ENCODE measurements around the gene AUTS2.

AUTS2 gene

DNA sequence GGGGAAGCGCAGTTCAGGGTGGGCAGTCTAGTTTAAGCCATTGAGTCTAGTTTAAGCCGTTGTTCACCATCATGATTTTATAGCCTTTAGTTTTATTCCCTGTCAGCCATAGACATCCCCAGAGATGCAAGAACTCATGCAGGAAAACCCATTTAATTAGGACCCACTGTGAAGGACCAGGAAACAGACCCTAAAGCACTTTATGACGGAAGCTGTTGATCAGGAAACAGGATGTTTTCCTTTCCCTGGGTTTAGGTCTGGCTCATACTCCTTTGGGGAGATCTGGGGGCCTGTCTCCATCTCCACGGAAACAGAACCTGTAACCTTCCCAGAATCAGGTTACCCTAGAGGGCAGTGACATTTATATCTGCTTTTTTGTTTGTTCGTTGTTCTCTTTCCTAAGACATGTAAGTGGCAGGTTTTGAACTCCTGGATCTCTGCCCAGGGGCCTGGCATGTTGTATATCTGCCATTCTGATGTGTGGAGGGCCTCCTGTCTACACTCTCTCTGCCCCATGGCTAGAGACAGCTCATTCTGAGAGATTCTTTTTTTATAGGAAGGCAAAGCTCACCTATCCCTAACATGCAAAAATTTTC, 876.5 kb downstream of the AUTS2 start:
- H3F3A ChIP-seq (ENCODE audit: insufficient read depth, low read length), result no peaks in the 10 kb centered on the region
- no peak overlapping the region for H3K27ac ChIP-seq (ENCODE audit: low read depth, low read length, poor library complexity, severe bottlenecking)
- H3K9me3 ChIP-seq (ENCODE audit: low read length), result no peaks in the 10 kb centered on the region
- no peaks in the 10 kb centered on the region for H3K36me3 ChIP-seq (ENCODE audit: insufficient read depth, low read length)
- no peaks in the 10 kb centered on the region for H3K9me2 ChIP-seq (ENCODE audit: low read depth, low read length)
- no peaks in the 10 kb centered on the region for H3K4me1 ChIP-seq (ENCODE audit: insufficient read depth, low read length, severe bottlenecking)
- H3K4me3 ChIP-seq (ENCODE audit: low read depth, low read length, poor library complexity, severe bottlenecking), result no peak overlapping the region
- no peak overlapping the region for H3K4me2 ChIP-seq (ENCODE audit: low read length)
- H3K9ac ChIP-seq (ENCODE audit: low read length), result no peak overlapping the region
- no peaks in the 10 kb centered on the region for H4K20me1 ChIP-seq (ENCODE audit: insufficient read depth, low read length)
- H3K27me3 ChIP-seq (ENCODE audit: insufficient read depth, low read length), result no peaks in the 10 kb centered on the region
- H2AFZ ChIP-seq (ENCODE audit: low read length), result no peak overlapping the region
- H3K79me2 ChIP-seq (ENCODE audit: insufficient read depth, low read length), result no peaks in the 10 kb centered on the region
- TF ChIP-seq, protein P1, sequence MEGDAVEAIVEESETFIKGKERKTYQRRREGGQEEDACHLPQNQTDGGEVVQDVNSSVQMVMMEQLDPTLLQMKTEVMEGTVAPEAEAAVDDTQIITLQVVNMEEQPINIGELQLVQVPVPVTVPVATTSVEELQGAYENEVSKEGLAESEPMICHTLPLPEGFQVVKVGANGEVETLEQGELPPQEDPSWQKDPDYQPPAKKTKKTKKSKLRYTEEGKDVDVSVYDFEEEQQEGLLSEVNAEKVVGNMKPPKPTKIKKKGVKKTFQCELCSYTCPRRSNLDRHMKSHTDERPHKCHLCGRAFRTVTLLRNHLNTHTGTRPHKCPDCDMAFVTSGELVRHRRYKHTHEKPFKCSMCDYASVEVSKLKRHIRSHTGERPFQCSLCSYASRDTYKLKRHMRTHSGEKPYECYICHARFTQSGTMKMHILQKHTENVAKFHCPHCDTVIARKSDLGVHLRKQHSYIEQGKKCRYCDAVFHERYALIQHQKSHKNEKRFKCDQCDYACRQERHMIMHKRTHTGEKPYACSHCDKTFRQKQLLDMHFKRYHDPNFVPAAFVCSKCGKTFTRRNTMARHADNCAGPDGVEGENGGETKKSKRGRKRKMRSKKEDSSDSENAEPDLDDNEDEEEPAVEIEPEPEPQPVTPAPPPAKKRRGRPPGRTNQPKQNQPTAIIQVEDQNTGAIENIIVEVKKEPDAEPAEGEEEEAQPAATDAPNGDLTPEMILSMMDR (IDR thresholded peaks at IDR 0.05; ENCODE audit: low read length), result no peak
- TF ChIP-seq EZH2 (IDR thresholded peaks at IDR 0.05; ENCODE audit: borderline replicate concordance, low read length), result no peak

DNA sequence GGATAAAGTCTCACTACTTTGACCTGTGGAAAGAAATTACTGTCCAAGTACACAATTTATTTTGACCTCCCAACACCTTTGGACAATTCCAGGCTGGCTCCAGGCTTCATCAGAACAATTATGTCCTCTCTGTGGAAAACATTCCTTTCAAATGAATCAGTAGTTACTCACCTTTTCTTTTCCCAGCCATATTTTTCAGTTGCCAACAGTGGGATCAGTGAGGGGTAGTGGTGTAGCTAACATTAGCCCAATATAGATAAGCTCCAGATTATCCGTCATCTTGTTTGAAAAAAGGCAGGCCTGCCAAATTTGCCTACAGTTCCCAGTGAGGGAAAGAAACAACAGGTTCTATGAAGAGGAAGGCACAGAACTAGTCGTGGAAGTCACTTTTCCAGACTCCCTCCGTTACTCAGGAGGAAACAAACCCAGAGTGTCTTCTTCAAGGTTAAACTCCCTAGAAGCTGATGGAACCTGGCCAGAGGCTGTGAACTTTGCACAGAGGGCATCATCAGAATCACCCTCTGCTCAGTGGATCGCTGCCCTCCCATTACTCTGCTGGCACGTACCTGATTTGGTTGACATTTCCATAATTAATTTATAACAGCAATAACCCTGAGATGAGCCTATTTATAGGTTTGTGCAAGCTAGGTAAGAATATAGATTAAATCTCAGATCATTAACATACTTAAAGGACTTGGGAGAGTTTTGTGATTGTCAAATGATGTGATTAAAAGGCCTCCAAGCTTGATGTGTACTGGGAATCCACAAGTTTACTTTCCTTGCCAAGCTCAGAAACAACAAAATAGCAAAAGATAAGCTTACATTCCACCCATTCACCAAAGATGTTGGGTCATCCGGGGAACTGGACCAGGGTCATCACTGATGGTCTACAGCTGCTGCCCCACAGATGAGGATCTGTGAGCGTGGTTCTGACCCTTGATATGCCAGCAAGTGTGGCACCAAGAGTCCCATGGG, 879.0 kb downstream of the AUTS2 start:
- Histone ChIP-seq H3K36me3 (ENCODE audit: insufficient read depth, low read length) (no peaks in the 10 kb centered on the region), H3K4me2 (ENCODE audit: low read length) (no peak overlapping the region), H3F3A (ENCODE audit: insufficient read depth, low read length) (no peaks in the 10 kb centered on the region), H3K79me2 (ENCODE audit: insufficient read depth, low read length) (no peaks in the 10 kb centered on the region), H3K27me3 (ENCODE audit: insufficient read depth, low read length) (no peaks in the 10 kb centered on the region), H3K9me3 (ENCODE audit: low read length) (no peaks in the 10 kb centered on the region), H3K4me1 (ENCODE audit: insufficient read depth, low read length, severe bottlenecking) (no peaks in the 10 kb centered on the region), H3K9ac (ENCODE audit: low read length) (no peak overlapping the region), H4K20me1 (ENCODE audit: insufficient read depth, low read length) (no peaks in the 10 kb centered on the region), H3K9me2 (ENCODE audit: low read depth, low read length) (no peaks in the 10 kb centered on the region), H3K4me3 (ENCODE audit: low read depth, low read length, poor library complexity, severe bottlenecking) (no peak overlapping the region), H3K27ac (ENCODE audit: low read depth, low read length, poor library complexity, severe bottlenecking) (no peak overlapping the region), H2AFZ (ENCODE audit: low read length) (no peak overlapping the region)
- TF ChIP-seq EZH2 (IDR thresholded peaks at IDR 0.05; ENCODE audit: borderline replicate concordance, low read length), result no peak
- TF ChIP-seq, protein P1 (IDR thresholded peaks at IDR 0.05; ENCODE audit: low read length), result no peak

DNA sequence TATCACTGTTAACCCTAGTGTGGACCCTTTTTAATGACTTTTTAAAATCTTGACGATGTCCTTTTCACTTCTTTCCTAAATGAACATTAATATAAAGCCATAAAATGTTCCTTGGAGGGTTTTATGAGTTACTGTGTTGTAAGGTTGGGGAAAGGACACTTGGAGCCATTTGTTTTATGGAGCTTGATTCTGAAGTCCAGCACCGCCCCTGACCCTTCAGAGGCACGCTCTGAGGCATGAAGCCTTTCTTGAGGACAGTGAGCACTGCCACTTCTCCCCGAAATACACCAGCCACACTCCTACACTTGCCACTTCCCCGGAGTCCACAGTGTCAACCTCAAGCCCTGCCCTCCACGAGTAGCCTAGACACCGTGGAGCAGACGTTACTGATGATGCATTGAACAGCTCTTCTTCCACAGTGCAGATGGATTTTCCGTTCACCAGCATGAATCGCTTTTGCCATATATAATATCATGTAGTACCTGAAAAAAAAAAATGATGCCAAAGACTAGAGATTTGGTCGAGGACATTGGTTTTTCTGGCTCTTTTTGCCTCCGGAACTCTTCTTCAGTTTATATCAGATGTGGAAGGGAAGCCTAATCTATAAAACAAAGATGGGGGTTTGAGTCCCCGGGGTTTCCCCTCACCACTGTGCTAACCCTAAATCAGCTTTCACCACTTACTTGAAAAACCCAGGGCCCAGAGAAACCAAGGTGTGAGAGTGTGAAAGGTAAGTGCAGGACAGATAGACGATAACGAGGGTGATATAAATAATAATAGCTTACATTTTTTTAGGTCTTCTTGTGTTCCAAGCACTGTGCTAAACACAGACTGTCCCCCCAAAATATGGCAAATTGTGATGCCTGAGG, 881.1 kb downstream of the AUTS2 start:
- H3F3A ChIP-seq (ENCODE audit: insufficient read depth, low read length), result no peaks in the 10 kb centered on the region
- H2AFZ ChIP-seq (ENCODE audit: low read length), result no peak overlapping the region
- TF ChIP-seq, protein P1 (IDR thresholded peaks at IDR 0.05; ENCODE audit: low read length), result no peak
- TF ChIP-seq EZH2 (IDR thresholded peaks at IDR 0.05; ENCODE audit: borderline replicate concordance, low read length), result no peak
- no peaks in the 10 kb centered on the region for H3K9me3 ChIP-seq (ENCODE audit: low read length)
- H3K79me2 ChIP-seq (ENCODE audit: insufficient read depth, low read length), result no peaks in the 10 kb centered on the region
- H3K4me3 ChIP-seq (ENCODE audit: low read depth, low read length, poor library complexity, severe bottlenecking), result no peak overlapping the region
- H3K27ac ChIP-seq (ENCODE audit: low read depth, low read length, poor library complexity, severe bottlenecking), result no peak overlapping the region
- H3K36me3 ChIP-seq (ENCODE audit: insufficient read depth, low read length), result no peaks in the 10 kb centered on the region
- H3K4me1 ChIP-seq (ENCODE audit: insufficient read depth, low read length, severe bottlenecking), result no peaks in the 10 kb centered on the region
- H3K27me3 ChIP-seq (ENCODE audit: insufficient read depth, low read length), result no peaks in the 10 kb centered on the region
- no peak overlapping the region for H3K4me2 ChIP-seq (ENCODE audit: low read length)
- no peak overlapping the region for H3K9ac ChIP-seq (ENCODE audit: low read length)
- no peaks in the 10 kb centered on the region for H4K20me1 ChIP-seq (ENCODE audit: insufficient read depth, low read length)
- H3K9me2 ChIP-seq (ENCODE audit: low read depth, low read length), result no peaks in the 10 kb centered on the region

Measured in OCI-LY1 (cell line).